GM23338 (cell line): ENCODE data around the gene KRT79. TPM values are rescaled to one million over a fixed set of nuclear protein-coding genes. Genes with fewer than 3 reads are reported as not detected.

Source experiments
- ATAC-seq: fragments of 200-7000 bp; cut with Tn5 transposase; 3 replicates; pipeline ENCODE4 v1.9.1; 2020
- DNase-seq: peaks from one replicate; pipeline ENCODE4 v3.0.0-alpha.2; 2015; ENCODE audit warnings: low spot score
- H2AFZ ChIP-seq: fragments of 200-600 bp; sonication (generic); 2 replicates; pipeline ENCODE4 v1.8.0; 2016; ENCODE audit warnings: antibody characterized with exemption, mild to moderate bottlenecking, moderate library complexity
- H3F3A ChIP-seq: fragments of 200-600 bp; sonication (generic); replicated peaks from 2 replicates; pipeline ENCODE4 v1.8.0; 2017; ENCODE audit warnings: antibody characterized with exemption, mixed run types, low read depth
- H3K27ac ChIP-seq: fragments of 200-600 bp; sonication (generic); 2 replicates; pipeline ENCODE4 v1.6.1; 2016; ENCODE audit warnings: low read depth
- H3K27me3 ChIP-seq: fragments of 200-600 bp; sonication (generic); 2 replicates; pipeline ENCODE4 v1.8.0; 2016; ENCODE audit warnings: mild to moderate bottlenecking, mixed run types, moderate library complexity; ENCODE audit not compliant: insufficient read depth
- H3K36me3 ChIP-seq: fragments of 200-600 bp; sonication (generic); 2 replicates; pipeline ENCODE4 v1.8.0; 2016; ENCODE audit warnings: mild to moderate bottlenecking; ENCODE audit not compliant: insufficient read depth
- H3K4me1 ChIP-seq: fragments of 200-600 bp; sonication (generic); 2 replicates; pipeline ENCODE4 v1.8.0; 2016; ENCODE audit warnings: mild to moderate bottlenecking, moderate library complexity; ENCODE audit not compliant: insufficient read depth
- H3K4me2 ChIP-seq: fragments of 200-600 bp; sonication (generic); 2 replicates; pipeline ENCODE4 v1.7.1; 2017; ENCODE audit warnings: mixed run types
- H3K4me3 ChIP-seq: fragments of 200-600 bp; sonication (generic); 2 replicates; pipeline ENCODE4 v1.6.1; 2016; ENCODE audit warnings: mixed run types
- H3K79me2 ChIP-seq: fragments of 200-600 bp; sonication (generic); replicated peaks from 2 replicates; pipeline ENCODE4 v1.8.0; 2017; ENCODE audit warnings: mild to moderate bottlenecking; ENCODE audit not compliant: insufficient read depth
- H3K9me2 ChIP-seq: fragments of 200-600 bp; sonication (generic); 2 replicates; pipeline ENCODE4 v1.8.0; 2017; ENCODE audit not compliant: insufficient read depth
- H4K20me1 ChIP-seq: fragments of 200-600 bp; sonication (generic); replicated peaks from 2 replicates; pipeline ENCODE4 v1.8.0; 2017; ENCODE audit warnings: mild to moderate bottlenecking; ENCODE audit not compliant: insufficient read depth
- H3K27ac Mint-ChIP-seq: 2 replicates; pipeline ENCODE4 v1.8.0; 2020; ENCODE audit warnings: inconsistent platforms, mild to moderate bottlenecking, moderate library complexity, mixed read lengths
- H3K27me3 Mint-ChIP-seq: 3 replicates; pipeline ENCODE4 v1.8.0; 2022; ENCODE audit warnings: low read depth, mild to moderate bottlenecking, moderate library complexity, mixed read lengths, inconsistent platforms; ENCODE audit not compliant: insufficient read depth, poor library complexity
- H3K36me3 Mint-ChIP-seq: 3 replicates; pipeline ENCODE4 v1.8.0; 2021; ENCODE audit warnings: low read depth, mild to moderate bottlenecking, inconsistent platforms, moderate library complexity, mixed read lengths
- H3K4me1 Mint-ChIP-seq: 3 replicates; pipeline ENCODE4 v1.8.0; 2020; ENCODE audit warnings: mild to moderate bottlenecking, inconsistent platforms, mixed read lengths
- H3K4me3 Mint-ChIP-seq: 3 replicates; pipeline ENCODE4 v1.8.0; 2021; ENCODE audit warnings: moderate library complexity, mild to moderate bottlenecking, inconsistent platforms, mixed read lengths
- H3K9me3 Mint-ChIP-seq: 3 replicates; pipeline ENCODE4 v1.8.0; 2020; ENCODE audit warnings: moderate library complexity, mild to moderate bottlenecking, inconsistent platforms, mixed read lengths
- CREB1 ChIP-seq: fragments of 250-450 bp; sonication (Bioruptor Pico); IDR thresholded peaks from 2 replicates; pipeline ENCODE4 v1.5.0; 2020; ENCODE audit warnings: low read depth, mild to moderate bottlenecking, moderate library complexity
- EZH2 ChIP-seq: fragments of 200-600 bp; sonication (generic); IDR thresholded peaks from one replicate; pipeline ENCODE4 v1.8.0; 2017; ENCODE audit warnings: antibody characterized with exemption, mild to moderate bottlenecking, low read depth; ENCODE audit not compliant: unreplicated experiment
- JUNB ChIP-seq: IDR thresholded peaks from one replicate; pipeline ENCODE4 v1.6.1; 2016; ENCODE audit warnings: antibody characterized with exemption; ENCODE audit not compliant: unreplicated experiment
- NANOG ChIP-seq: IDR thresholded peaks from 2 replicates; pipeline ENCODE4 v1.6.1; 2016; ENCODE audit warnings: antibody characterized with exemption, borderline replicate concordance
- ZNF114 ChIP-seq: fragments of 250-450 bp; sonication (Bioruptor Pico); IDR thresholded peaks from 2 replicates; pipeline ENCODE4 v1.5.0; 2020; ENCODE audit warnings: mild to moderate bottlenecking, moderate library complexity
- ZNF331 ChIP-seq: fragments of 250-450 bp; sonication (Bioruptor Pico); IDR thresholded peaks from 2 replicates; pipeline ENCODE4 v1.5.0; 2020; ENCODE audit warnings: low read depth, mild to moderate bottlenecking, moderate library complexity
- polyA plus RNA-seq: library from polyadenylated mRNA; unstranded; fragments of >200 nt; fragmentation: Nextera tagmentation; extraction: Ambion mirVana; gene quantifications from 2 replicates; pipeline ENCODE4 v1.2.1, GENCODE V29; 2016
- total RNA-seq: library from RNA; depleted of rRNA; stranded (reverse); fragments of >200 nt; shearing (Covaris generic); gene quantifications from 2 replicates; pipeline ENCODE4 v1.2.3, GENCODE V29; 2014
- TF ChIP-seq, protein P1 (sequence below): fragments of 250-450 bp; sonication (Bioruptor Pico); IDR thresholded peaks from 2 replicates; pipeline ENCODE4 v1.5.0; 2020; ENCODE audit warnings: mild to moderate bottlenecking, moderate library complexity
- TF ChIP-seq, protein P2 (sequence below), 2 experiments: fragments of 200-600 bp in 1 of 2; sonication (generic) in 1 of 2; conservative IDR thresholded peaks; 2 replicates each; pipeline versions ENCODE4 v1.5.1 to v1.6.1; 2016 to 2017; ENCODE audit warnings: antibody characterized with exemption in 2 of 2, low read depth in 2 of 2, mild to moderate bottlenecking in 2 of 2, moderate library complexity in 1 of 2

Gene KRT79
- total and polyA plus RNA-seq, 2 experiments from 2014 or later = 0.21 TPM; not detected in 1

DNA sequence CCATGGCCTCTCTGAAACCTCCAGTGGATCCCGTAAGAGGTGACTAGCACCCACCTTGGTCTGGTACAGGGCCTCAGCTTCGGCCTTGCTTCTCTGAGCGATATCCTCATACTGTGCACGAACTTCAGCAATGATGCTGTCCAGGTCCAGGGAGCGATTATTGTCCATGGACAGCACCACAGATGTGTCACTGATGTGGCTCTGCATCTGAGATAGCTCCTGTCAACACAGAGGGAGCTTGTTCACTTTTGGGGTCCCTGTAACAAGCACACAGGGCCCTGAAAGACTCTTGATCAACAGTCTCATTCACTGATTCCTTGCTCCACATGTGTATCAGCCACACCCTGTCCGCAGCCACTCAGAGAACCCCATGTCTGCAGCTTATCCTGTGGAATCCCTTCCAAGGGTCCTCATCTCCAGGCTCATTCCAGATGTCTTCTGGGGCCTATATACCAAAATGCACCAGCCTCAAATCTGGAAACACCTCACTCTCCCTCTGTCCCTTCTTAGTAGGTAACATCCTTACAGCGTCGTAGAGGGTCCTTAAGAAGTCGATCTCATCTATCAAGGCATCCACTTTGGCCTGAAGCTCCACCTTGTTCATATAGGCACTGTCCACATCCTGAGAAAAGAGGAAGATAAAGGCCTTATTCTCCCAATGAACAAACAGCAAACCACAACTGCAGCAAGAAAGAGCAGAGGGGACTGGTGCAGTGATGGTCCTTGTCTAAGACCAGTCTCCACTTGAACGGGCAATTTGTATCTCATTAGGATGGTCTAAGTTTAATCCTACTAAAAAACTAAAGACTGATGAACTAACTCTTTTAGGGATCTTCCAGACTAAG, 41.7 kb downstream of the KRT79 start (continued):
- TF ChIP-seq, protein P1, sequence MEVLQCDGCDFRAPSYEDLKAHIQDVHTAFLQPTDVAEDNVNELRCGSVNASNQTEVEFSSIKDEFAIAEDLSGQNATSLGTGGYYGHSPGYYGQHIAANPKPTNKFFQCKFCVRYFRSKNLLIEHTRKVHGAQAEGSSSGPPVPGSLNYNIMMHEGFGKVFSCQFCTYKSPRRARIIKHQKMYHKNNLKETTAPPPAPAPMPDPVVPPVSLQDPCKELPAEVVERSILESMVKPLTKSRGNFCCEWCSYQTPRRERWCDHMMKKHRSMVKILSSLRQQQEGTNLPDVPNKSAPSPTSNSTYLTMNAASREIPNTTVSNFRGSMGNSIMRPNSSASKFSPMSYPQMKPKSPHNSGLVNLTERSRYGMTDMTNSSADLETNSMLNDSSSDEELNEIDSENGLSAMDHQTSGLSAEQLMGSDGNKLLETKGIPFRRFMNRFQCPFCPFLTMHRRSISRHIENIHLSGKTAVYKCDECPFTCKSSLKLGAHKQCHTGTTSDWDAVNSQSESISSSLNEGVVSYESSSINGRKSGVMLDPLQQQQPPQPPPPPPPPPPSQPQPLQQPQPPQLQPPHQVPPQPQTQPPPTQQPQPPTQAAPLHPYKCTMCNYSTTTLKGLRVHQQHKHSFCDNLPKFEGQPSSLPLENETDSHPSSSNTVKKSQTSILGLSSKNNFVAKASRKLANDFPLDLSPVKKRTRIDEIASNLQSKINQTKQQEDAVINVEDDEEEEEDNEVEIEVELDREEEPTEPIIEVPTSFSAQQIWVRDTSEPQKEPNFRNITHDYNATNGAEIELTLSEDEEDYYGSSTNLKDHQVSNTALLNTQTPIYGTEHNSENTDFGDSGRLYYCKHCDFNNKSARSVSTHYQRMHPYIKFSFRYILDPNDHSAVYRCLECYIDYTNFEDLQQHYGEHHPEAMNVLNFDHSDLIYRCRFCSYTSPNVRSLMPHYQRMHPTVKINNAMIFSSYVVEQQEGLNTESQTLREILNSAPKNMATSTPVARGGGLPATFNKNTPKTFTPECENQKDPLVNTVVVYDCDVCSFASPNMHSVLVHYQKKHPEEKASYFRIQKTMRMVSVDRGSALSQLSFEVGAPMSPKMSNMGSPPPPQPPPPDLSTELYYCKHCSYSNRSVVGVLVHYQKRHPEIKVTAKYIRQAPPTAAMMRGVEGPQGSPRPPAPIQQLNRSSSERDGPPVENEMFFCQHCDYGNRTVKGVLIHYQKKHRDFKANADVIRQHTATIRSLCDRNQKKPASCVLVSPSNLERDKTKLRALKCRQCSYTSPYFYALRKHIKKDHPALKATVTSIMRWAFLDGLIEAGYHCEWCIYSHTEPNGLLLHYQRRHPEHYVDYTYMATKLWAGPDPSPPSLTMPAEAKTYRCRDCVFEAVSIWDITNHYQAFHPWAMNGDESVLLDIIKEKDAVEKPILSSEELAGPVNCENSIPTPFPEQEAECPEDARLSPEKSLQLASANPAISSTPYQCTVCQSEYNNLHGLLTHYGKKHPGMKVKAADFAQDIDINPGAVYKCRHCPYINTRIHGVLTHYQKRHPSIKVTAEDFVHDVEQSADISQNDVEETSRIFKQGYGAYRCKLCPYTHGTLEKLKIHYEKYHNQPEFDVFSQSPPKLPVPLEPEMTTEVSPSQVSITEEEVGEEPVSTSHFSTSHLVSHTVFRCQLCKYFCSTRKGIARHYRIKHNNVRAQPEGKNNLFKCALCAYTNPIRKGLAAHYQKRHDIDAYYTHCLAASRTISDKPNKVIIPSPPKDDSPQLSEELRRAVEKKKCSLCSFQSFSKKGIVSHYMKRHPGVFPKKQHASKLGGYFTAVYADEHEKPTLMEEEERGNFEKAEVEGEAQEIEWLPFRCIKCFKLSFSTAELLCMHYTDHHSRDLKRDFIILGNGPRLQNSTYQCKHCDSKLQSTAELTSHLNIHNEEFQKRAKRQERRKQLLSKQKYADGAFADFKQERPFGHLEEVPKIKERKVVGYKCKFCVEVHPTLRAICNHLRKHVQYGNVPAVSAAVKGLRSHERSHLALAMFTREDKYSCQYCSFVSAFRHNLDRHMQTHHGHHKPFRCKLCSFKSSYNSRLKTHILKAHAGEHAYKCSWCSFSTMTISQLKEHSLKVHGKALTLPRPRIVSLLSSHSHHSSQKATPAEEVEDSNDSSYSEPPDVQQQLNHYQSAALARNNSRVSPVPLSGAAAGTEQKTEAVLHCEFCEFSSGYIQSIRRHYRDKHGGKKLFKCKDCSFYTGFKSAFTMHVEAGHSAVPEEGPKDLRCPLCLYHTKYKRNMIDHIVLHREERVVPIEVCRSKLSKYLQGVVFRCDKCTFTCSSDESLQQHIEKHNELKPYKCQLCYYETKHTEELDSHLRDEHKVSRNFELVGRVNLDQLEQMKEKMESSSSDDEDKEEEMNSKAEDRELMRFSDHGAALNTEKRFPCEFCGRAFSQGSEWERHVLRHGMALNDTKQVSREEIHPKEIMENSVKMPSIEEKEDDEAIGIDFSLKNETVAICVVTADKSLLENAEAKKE (CRISPR knock-in tag) = no peak
- TF ChIP-seq, protein P2, sequence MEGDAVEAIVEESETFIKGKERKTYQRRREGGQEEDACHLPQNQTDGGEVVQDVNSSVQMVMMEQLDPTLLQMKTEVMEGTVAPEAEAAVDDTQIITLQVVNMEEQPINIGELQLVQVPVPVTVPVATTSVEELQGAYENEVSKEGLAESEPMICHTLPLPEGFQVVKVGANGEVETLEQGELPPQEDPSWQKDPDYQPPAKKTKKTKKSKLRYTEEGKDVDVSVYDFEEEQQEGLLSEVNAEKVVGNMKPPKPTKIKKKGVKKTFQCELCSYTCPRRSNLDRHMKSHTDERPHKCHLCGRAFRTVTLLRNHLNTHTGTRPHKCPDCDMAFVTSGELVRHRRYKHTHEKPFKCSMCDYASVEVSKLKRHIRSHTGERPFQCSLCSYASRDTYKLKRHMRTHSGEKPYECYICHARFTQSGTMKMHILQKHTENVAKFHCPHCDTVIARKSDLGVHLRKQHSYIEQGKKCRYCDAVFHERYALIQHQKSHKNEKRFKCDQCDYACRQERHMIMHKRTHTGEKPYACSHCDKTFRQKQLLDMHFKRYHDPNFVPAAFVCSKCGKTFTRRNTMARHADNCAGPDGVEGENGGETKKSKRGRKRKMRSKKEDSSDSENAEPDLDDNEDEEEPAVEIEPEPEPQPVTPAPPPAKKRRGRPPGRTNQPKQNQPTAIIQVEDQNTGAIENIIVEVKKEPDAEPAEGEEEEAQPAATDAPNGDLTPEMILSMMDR (conservative IDR thresholded peaks at IDR 0.05; ENCODE audit: low read depth in 2 of 2) = no peak
- no peak for TF ChIP-seq ZNF331 (CRISPR knock-in tag)

DNA sequence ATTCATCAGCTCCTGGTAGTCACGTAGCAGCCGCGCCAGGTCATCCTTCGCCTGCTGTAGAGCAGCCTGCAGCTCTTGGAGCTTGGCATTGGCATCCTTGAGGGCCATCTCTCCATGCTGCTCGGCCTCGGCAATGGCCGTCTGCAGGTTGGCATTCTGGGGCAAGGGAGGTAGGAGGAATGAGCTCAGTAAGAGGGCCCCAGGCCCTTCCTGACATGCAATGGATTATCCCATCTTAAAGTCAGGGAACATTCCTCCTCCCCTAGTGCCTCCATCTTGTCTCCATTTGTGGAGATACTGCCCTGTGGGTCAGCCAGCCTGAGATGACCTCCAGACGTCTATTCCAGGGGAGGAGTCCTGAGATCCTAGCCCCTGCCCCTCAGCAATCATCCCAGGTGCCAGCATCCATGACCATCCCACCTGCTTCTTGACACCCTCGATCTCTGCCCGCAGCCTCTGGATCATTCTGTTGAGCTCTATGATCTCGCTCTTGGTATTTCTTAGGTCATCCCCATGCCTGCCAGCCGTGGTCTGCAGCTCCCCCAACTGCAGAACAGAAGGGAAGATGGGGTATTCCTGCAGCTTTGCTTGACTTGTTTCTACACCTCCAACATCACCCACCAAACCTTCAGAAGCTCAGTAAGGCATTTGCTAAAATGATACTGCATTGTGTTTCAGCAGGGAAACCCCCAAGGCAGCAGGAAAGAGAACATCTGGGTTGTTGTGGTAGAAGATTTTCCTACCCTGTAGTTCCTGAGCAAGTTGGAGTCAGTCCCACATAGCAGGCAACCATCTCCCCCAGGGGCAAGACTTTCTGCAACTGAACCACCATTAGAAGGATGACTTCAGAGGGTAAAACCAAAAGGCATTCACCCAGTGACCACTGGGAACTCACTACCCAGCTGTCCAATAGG, 42.6 kb downstream of the KRT79 start:
- Histone ChIP-seq H3K4me2 (no peak overlapping the region), H3K27me3 (no peaks in the 10 kb centered on the region), H3K27ac (no peak overlapping the region), H3K4me3 (no peak overlapping the region), H3F3A (no peaks in the 10 kb centered on the region), H4K20me1 (no peaks in the 10 kb centered on the region), H2AFZ (no peak overlapping the region), H3K79me2 (no peaks in the 10 kb centered on the region), H3K9me2 (peaks cover 7% of the 10 kb centered on the region), H3K36me3 (no peaks in the 10 kb centered on the region), H3K4me1 (no peaks in the 10 kb centered on the region)
- ATAC-seq (no peak), DNase-seq (no peak)
- no peak overlapping the region for H3K27ac Mint-ChIP-seq
- no peak overlapping the region for H3K4me3 Mint-ChIP-seq
- TF ChIP-seq ZNF114 (CRISPR knock-in tag) (no peak), NANOG (no peak), CREB1 (no peak), ZNF331 (CRISPR knock-in tag) (no peak), EZH2 (no peak), JUNB (no peak)
- TF ChIP-seq, protein P2 (conservative IDR thresholded peaks at IDR 0.05; ENCODE audit: low read depth in 2 of 2) = no peak
- H3K27me3 Mint-ChIP-seq = peaks cover 13% of the 10 kb centered on the region
- H3K4me1 Mint-ChIP-seq = peaks cover 5% of the 10 kb centered on the region
- no peaks in the 10 kb centered on the region for H3K36me3 Mint-ChIP-seq
- no peaks in the 10 kb centered on the region for H3K9me3 Mint-ChIP-seq
